ENCODE results near the gene SLIT2.

The SLIT2 gene, protein sequence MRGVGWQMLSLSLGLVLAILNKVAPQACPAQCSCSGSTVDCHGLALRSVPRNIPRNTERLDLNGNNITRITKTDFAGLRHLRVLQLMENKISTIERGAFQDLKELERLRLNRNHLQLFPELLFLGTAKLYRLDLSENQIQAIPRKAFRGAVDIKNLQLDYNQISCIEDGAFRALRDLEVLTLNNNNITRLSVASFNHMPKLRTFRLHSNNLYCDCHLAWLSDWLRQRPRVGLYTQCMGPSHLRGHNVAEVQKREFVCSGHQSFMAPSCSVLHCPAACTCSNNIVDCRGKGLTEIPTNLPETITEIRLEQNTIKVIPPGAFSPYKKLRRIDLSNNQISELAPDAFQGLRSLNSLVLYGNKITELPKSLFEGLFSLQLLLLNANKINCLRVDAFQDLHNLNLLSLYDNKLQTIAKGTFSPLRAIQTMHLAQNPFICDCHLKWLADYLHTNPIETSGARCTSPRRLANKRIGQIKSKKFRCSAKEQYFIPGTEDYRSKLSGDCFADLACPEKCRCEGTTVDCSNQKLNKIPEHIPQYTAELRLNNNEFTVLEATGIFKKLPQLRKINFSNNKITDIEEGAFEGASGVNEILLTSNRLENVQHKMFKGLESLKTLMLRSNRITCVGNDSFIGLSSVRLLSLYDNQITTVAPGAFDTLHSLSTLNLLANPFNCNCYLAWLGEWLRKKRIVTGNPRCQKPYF (N-terminal part only)

DNA sequence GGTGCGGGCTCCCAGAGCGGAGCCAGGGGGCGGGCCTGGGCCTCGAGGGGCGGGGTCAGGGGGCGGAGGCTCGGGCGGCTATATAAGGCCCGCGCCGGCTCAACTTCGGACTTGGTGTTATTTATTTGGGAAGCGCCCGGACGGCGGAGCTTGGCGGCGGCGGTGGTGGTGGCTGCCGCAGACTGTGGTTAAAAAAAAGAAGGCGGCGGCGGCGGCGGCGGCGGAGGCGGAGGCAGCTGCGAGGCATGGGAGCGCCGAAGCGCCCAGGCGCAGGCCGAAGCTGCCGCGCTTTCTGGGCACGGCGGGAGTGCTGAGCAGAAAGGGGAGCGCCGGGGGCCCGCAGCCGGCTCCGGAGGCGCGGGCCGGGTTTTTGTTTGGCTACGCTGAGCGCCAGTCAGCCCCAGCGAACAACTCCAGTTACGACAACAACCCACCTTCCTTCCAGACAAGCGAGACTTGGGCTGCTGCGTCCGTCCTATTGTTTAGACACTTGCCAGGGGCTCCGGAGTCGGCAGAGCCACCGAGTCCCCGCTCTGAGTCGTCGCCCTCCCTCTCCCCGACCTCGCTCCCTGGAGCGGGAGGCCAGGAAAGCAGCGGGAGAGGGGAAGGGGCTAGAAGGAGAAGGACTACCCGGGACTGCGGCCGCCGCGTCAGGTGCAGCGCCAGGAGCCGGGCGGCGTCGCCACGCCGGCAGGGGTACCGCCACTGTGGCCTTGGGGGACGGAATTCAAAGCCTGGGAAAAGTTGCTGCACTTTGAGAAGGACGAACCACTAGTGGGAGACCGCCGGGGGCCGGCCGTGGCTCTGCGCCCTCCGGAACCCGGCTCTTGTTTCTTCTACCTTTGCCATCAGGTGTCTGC, at the start of gene SLIT2:
Gene SLIT2, plus strand, starts transcription at position 110 of the 860 bp plus-strand sequence. CDS start 1,911 bp downstream, outside the sequence.
- peak within 1 kb of the TSS; percentile 73 for H3K4me3 ChIP-seq (ENCODE audit: low read depth, low read length)

GRCh38 chr4:20203508-20203907, 48.2 kb upstream of the SLIT2 start:
- no peak overlapping the region for H3K4me3 ChIP-seq (ENCODE audit: low read depth, low read length)

GRCh38 chr4:20217521-20217920, 34.2 kb upstream of the SLIT2 start:
- H3K4me3 ChIP-seq (ENCODE audit: low read depth, low read length), result no peak overlapping the region

GRCh38 chr4:20217951-20218350, 33.8 kb upstream of the SLIT2 start:
- no peak overlapping the region for H3K4me3 ChIP-seq (ENCODE audit: low read depth, low read length)

GRCh38 chr4:20219521-20219920, 32.2 kb upstream of the SLIT2 start:
- no peak overlapping the region for H3K4me3 ChIP-seq (ENCODE audit: low read depth, low read length)

GRCh38 chr4:20237894-20238537, 13.7 kb upstream of the SLIT2 start:
- no peak overlapping the region for H3K4me3 ChIP-seq (ENCODE audit: low read depth, low read length)

DNA sequence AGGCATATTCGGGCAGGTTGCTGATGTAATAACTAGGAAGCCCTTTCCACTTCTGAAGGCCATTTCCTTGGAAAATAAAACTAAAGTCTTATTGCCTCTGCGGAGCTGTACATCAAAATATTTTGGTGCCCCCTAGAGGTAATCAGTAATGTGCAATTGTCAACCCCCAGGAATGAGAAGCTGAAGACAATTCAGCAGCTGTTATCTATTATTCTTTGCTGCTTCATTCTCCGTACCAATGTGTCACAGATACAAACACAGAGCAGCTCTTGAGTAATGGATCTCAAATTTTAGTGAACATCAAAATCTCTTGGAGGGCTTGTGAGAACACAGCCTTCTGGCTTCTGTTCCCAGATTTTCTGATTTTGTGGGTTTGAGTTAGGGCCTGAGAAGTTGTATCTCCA, 3.5 kb upstream of the SLIT2 start:
- H3K4me3 ChIP-seq (ENCODE audit: low read depth, low read length), result no peak overlapping the region

- no peak overlapping the region for H3K4me3 ChIP-seq (ENCODE audit: low read depth, low read length)
These were observed 2.4 kb upstream of the SLIT2 start for GRCh38 chr4:20249333-20249732.

- peak overlapping the region; percentile 73 for H3K4me3 ChIP-seq (ENCODE audit: low read depth, low read length)
These were observed 492 bp upstream of the SLIT2 start for GRCh38 chr4:20251031-20251795.

DNA sequence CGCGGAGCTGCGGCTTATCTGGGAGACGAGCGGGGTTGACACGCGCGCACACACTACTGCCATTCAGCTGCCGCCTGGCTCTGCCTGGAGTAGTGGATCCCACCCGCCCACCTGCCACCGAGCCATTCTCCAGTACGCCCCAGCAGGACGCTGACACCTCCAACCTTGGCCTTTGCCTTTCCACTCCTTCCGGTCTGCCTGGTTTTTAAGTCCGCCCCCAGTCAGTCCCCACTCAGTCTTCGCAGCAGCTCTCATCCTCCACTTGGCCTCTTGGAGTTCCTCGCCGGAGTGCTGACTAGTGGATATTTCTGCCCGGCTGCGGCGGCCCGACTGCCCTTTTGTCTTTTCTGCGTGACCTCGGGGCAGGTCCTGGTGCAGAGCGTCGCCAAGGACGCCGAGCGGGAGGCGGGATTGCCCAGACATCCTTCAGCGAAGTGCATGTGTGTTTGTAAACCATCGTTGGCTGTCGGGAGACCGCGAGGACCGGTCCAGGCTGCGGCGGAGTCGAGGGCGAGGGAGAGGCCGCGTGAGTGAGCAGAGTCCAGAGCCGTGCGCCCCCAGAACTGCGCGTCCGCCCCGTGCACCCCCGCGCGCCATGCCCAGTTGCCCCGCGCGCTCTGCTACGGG, 1.1 kb downstream of the SLIT2 start:
- peak overlapping the region; percentile 47 for H3K4me3 ChIP-seq (ENCODE audit: low read depth, low read length)

DNA sequence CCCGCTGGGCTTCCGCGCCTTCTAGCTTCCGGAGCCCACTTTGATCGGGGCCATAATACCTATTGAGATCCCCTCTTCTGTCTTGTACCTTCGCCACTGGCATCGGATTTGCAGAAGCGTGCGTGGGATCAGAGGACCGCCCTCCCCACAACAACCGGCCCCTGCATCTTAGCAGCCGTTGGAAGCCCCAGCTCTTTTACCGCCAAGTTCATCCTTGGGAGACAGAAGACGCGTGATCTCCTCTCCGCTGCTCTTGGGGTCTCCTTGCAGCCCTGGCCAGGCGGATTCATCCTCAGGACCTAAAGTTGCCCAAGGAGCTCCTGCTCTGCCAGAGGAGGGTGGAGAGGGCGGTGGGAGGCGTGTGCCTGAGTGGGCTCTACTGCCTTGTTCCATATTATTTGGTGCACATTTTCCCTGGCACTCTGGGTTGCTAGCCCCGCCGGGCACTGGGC, 1.6 kb downstream of the SLIT2 start:
- H3K4me3 ChIP-seq (ENCODE audit: low read depth, low read length), result peak overlapping the region; percentile 47

GRCh38 chr4:20253735-20254409, 2.2 kb downstream of the SLIT2 start:
- peak overlapping the region; percentile 35 for H3K4me3 ChIP-seq (ENCODE audit: low read depth, low read length)

DNA sequence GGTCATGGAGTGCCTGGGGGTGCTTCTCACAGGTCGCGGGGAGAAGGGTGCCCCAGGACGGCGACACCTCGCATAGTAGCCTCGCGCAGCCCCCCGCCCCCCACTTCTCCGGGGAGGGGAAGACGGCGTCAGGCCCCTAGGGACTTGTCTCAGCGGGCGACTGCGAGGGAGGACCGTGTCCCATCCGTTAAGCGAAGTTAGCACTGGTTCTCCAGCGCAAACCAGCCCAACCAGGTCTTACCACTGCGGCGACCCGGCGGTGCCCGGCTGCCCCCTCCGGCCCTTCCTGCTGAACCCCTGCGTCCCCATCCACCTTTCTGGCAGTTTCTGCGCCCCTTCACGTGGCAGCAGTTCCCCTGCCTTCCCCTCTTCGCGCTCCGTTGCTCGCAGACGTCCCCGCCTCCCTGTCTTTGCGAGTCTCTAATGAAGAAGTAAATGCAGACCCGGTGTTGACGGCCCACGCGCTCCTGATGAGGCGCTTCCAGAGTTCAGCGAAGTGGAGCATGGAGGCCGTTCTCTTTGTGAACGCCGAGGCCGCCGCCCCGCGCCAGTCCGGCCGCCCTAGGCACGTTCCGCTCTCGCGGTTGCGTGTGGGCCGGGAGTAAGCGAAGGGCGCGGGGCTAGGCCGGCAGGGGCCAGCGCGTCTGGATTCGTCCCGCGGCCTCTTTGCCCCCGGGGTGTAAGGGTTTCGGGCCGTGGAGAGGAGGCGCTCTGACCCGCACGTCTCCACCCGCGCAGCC, 3.0 kb downstream of the SLIT2 start:
- peak overlapping the region; percentile 35 for H3K4me3 ChIP-seq (ENCODE audit: low read depth, low read length)

DNA sequence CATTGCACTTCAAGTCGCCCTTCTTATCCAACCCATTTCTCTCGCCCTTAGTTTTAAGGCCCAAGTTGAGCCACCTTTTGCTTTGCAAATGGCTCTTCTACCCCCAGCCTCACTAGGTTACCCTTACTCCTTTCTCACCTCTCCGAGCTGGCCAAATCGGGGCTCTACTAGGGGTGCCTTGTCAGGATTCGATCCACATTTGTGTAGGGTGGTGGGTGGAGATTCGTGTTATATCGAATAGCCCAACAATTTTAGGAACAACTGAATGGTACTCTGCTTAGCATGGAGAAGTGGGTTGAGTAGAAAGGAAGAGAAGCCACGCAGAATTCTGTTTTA, 3.5 kb downstream of the SLIT2 start:
- H3K4me3 ChIP-seq (ENCODE audit: low read depth, low read length), result peak overlapping the region; percentile 35

DNA sequence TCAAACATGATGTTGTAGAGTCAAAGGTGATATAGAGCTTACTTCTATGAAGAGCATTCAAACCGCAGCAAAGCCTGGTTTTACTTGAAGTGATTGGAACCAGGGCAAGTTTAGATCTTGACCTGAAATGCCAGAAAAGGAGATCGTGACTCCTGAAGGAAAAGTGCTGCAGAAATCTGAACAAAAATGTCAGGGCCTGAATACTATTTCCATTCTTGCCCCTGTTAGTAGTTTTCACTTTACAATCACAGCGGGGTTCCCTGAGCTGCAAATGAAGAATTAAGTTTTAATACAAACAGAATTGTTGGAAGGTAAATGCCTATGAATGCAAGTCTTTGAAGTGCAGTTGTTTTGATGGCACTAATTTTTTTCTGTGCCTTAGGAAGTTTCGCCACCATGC, 4.1 kb downstream of the SLIT2 start:
- no peak overlapping the region for H3K4me3 ChIP-seq (ENCODE audit: low read depth, low read length)

- no peak overlapping the region for H3K4me3 ChIP-seq (ENCODE audit: low read depth, low read length)
These were observed 4.7 kb downstream of the SLIT2 start for GRCh38 chr4:20256381-20256881.

DNA sequence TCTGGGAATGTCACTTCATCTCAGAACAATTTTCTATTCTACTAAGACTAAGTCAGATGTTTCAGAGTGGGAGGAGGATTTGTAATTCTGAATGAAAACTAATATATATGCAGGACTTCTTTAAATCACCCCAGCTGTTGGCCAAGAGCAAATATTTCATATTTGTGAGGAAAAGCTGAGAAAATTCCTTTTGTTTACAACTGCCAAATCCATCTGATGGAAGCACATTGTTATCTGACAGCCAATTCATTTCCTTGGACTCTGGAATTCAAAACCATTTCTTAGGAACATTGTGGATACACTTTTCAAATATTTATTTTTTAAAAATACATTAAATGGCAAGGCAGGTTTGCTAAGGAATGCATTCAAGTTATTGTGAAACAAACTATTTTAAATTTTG, 8.0 kb downstream of the SLIT2 start:
- H3K4me3 ChIP-seq (ENCODE audit: low read depth, low read length), result no peak overlapping the region

- H3K4me3 ChIP-seq (ENCODE audit: low read depth, low read length), result no peak overlapping the region
These were observed 9.1 kb downstream of the SLIT2 start for GRCh38 chr4:20260821-20261220.
